ENCODE results near the gene CCDC74B. TPM values are rescaled to one million over a fixed set of nuclear protein-coding genes. Genes with fewer than 3 reads are reported as not detected.

Gene CCDC74B
- polyA plus RNA-seq, 1 donor = 14.4 TPM

DNA sequence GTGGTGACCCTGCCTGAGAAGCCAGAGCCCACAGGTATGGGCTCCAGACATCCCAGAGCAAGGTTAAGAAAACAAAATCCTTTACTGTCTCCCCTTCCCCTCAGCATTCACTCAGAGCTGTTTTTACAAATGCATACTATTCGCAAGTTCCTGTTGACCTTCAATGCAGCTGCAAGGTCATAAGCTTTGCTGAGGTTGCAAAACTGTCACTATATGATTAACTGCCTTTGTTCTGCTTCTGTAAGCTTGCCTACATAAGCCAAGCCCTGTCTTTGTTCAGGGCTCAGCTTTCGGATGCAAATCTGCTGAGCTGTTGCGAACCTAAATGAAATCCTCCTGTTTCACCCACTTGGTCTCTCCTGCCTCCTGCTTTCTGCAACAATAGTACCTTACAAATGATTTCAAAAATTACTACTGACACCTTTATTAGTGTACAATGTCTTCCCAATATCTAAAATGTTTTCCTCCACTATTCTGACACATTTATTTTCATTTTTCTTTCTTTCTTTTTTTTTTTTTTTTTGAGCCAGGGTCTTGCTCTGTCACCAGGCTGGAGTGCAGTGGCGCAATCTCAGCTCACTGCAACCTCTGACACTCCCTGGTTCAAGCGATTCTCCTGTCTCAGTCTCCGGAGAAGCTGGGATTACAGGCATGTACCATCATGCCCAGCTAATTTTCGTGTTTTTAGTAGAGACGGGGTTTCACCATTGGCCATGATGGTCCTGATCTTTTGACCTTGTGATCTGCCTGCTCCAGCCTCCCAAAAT, 42.1 kb downstream of the CCDC74B start:
- DNase-seq = peak; percentile 1

Other genes starting within 250 kb of the CCDC74B start
- 0.75 TPM for gene RAB6C, start 165.4 kb downstream of the CCDC74B start, polyA plus RNA-seq (ENCODE audit: insufficient read length)
- gene POTEF, start 15.9 kb downstream of the CCDC74B start, polyA plus RNA-seq (ENCODE audit: insufficient read length) = 0.13 TPM
- gene SMPD4, start 36.5 kb upstream of the CCDC74B start, polyA plus RNA-seq (ENCODE audit: insufficient read length) = 72.8 TPM
- 62.2 TPM for gene MZT2B, start 37.1 kb upstream of the CCDC74B start, polyA plus RNA-seq (ENCODE audit: insufficient read length)
- 0.18 TPM for gene TUBA3E, start 53.3 kb upstream of the CCDC74B start, polyA plus RNA-seq (ENCODE audit: insufficient read length)
- 33.0 TPM for gene IMP4, start 197.8 kb upstream of the CCDC74B start, polyA plus RNA-seq (ENCODE audit: insufficient read length)
- gene PTPN18, start 210.9 kb upstream of the CCDC74B start, polyA plus RNA-seq (ENCODE audit: insufficient read length) = 41.1 TPM

All from left kidney (tissue), 2 donors.